RWPE2 (cell line): ENCODE measurements around the gene DENND1A.

ENCODE experiments used
- ATAC-seq: fragments of 200-7000 bp; cut with Tn5 transposase; 3 replicates; pipeline ENCODE4 v1.9.1; 2021; ENCODE audit warnings: low read depth
- DNase-seq: peaks from one replicate; pipeline ENCODE4 v3.0.0-alpha.2; 2020; ENCODE audit warnings: low spot score
- H3K27ac ChIP-seq: fragments of 450-650 bp; 2 replicates; pipeline ENCODE4 v1.5.1; 2017; ENCODE audit warnings: mild to moderate bottlenecking; ENCODE audit not compliant: poor library complexity, severe bottlenecking
- H3K27me3 ChIP-seq: fragments of 250-450 bp; sonication (Bioruptor Pico); 2 replicates; pipeline ENCODE4 v1.5.1; 2021; ENCODE audit warnings: mild to moderate bottlenecking, moderate library complexity; ENCODE audit not compliant: insufficient read depth, poor library complexity, severe bottlenecking
- H3K36me3 ChIP-seq: fragments of 250-450 bp; sonication (Bioruptor Pico); 2 replicates; pipeline ENCODE4 v1.5.1; 2020; ENCODE audit warnings: low read depth, mild to moderate bottlenecking, moderate library complexity
- H3K4me1 ChIP-seq: fragments of 250-450 bp; sonication (Bioruptor Pico); 2 replicates; pipeline ENCODE4 v1.5.1; 2021; ENCODE audit warnings: mild to moderate bottlenecking, moderate library complexity; ENCODE audit not compliant: insufficient read depth, poor library complexity, severe bottlenecking
- H3K4me3 ChIP-seq: fragments of 250-450 bp; sonication (Bioruptor Pico); 2 replicates; pipeline ENCODE4 v1.5.1; 2021; ENCODE audit warnings: mild to moderate bottlenecking, moderate library complexity; ENCODE audit not compliant: severe bottlenecking
- H3K9me3 ChIP-seq: fragments of 250-450 bp; sonication (Bioruptor Pico); 2 replicates; pipeline ENCODE4 v1.5.1; 2021; ENCODE audit warnings: mild to moderate bottlenecking, moderate library complexity; ENCODE audit not compliant: severe bottlenecking
- TF ChIP-seq, protein P1 (sequence below): fragments of 450-650 bp; IDR thresholded peaks from one replicate; pipeline ENCODE4 v1.5.1; 2017; ENCODE audit warnings: mild to moderate bottlenecking, moderate library complexity; ENCODE audit not compliant: poor library complexity, severe bottlenecking

Gene DENND1A

DNA sequence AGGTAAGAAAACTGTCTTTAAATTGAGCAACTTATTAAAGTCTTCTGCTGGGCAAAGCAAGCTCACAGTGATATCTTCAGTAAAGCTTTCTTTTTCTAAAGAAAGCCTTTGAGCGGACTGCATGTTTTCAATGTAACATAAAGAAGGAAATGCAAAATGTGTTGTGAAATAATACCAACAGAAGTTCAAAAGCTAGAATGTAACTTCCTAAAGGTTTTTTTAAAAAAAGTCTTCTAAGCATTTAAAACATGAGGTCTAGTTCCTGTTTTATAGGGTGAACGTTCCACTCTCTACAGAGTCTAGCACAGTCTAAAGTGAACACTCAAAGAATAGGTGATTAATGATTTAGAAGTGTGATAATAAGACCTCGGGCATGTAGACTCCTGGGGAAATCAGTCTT lies 62.9 kb downstream of the DENND1A start:
- Histone ChIP-seq H3K4me3 (no peak overlapping the region), H3K9me3 (no peaks in the 10 kb centered on the region), H3K4me1 (no peaks in the 10 kb centered on the region), H3K36me3 (peaks cover under 1% of the 10 kb centered on the region; the same call in 1 of the 2 replicates), H3K27me3 (no peaks in the 10 kb centered on the region), H3K27ac (no peak overlapping the region)
- DNase-seq (no peak), ATAC-seq (no peak)
- TF ChIP-seq, protein P1, sequence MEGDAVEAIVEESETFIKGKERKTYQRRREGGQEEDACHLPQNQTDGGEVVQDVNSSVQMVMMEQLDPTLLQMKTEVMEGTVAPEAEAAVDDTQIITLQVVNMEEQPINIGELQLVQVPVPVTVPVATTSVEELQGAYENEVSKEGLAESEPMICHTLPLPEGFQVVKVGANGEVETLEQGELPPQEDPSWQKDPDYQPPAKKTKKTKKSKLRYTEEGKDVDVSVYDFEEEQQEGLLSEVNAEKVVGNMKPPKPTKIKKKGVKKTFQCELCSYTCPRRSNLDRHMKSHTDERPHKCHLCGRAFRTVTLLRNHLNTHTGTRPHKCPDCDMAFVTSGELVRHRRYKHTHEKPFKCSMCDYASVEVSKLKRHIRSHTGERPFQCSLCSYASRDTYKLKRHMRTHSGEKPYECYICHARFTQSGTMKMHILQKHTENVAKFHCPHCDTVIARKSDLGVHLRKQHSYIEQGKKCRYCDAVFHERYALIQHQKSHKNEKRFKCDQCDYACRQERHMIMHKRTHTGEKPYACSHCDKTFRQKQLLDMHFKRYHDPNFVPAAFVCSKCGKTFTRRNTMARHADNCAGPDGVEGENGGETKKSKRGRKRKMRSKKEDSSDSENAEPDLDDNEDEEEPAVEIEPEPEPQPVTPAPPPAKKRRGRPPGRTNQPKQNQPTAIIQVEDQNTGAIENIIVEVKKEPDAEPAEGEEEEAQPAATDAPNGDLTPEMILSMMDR = no peak

DNA sequence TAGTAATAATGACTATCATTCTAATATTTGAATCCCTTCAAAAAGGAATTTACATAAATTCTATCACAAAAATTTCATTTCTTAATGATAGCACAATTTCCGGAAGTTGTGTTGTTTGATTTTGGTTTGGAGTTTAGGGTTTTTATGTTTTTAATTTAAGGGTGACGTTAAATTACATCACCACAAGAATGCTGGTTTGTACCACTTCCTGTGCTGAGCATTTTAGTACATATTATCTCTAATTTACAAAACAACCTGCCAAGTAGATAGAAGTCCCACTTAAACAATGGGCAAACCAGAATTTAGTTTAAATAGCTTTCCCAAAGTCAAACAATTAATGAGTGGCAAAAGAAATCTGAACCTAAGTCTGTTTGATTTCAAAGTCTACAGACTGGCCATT lies 63.4 kb downstream of the DENND1A start:
- ATAC-seq (no peak), DNase-seq (no peak)
- no peak overlapping the region for H3K4me3 ChIP-seq
- H3K36me3 ChIP-seq = no peaks in the 10 kb centered on the region
- H3K4me1 ChIP-seq = no peaks in the 10 kb centered on the region
- no peak overlapping the region for H3K27ac ChIP-seq
- no peaks in the 10 kb centered on the region for H3K9me3 ChIP-seq
- TF ChIP-seq, protein P1 = no peak
- H3K27me3 ChIP-seq = no peaks in the 10 kb centered on the region

DNA sequence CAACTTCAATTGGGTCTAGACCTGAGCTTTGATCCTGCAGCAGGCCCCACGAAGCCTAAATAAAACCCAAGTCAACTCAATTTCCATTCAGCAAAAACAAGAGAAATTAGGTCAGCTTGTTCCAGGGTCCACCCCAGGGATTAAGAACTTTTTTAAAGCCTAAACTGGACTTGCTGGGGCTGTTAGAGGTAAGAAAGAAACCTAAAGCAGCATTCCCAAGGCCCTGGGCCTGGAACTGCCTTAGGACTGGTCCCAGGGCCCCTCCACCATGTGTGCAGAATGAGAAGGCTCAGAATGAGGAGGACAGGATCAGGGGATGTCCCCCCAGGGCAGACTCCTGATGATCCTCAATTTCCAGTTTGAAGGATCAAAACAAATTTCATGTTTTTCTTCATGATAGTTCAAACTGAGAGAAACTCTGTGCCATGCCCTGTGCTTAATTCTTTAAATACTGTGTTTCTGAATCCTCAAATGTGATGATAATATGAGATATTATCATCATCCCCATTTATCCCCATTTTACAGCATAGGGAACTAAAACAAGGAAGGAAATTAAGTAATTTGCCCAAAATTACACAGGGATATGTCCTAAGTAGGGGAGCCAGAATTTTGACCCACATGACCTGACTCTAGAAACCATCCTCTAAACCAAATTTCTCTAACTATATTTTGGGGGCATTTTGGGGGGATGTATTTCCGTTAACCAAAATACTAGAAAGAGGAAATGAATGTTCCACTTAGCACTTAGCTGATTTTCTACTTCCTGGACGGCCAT lies 64.5 kb downstream of the DENND1A start:
- Histone ChIP-seq H3K9me3 (no peaks in the 10 kb centered on the region), H3K27me3 (no peaks in the 10 kb centered on the region), H3K27ac (no peak overlapping the region), H3K4me1 (no peaks in the 10 kb centered on the region), H3K4me3 (no peak overlapping the region), H3K36me3 (no peaks in the 10 kb centered on the region)
- ATAC-seq = no peak
- TF ChIP-seq, protein P1 = no peak
- no peak for DNase-seq

DNA sequence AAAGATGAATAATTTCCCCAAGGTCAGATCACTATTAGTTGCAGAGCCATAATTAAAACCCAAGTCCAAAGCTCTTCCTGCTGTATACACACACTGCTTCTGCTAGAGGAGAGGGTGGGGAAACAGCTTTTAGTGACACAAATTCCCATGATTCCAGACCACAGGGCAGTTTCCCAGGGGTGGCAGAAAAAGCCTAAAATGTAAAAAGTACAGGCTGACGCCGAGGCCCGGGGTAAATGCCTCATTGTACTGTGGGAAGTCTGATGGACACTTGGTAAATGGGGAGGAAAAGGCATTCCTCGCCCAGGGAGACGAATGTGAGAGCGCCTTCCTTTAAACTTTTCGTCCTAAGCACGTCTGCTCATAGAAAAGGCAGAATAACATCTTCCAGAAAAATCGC lies 65.7 kb downstream of the DENND1A start:
- H3K27ac ChIP-seq = no peak overlapping the region
- no peaks in the 10 kb centered on the region for H3K9me3 ChIP-seq
- H3K27me3 ChIP-seq = no peaks in the 10 kb centered on the region
- TF ChIP-seq, protein P1 = no peak
- no peaks in the 10 kb centered on the region for H3K4me1 ChIP-seq
- ATAC-seq (no peak), DNase-seq (no peak)
- no peaks in the 10 kb centered on the region for H3K36me3 ChIP-seq
- no peak overlapping the region for H3K4me3 ChIP-seq

DNA sequence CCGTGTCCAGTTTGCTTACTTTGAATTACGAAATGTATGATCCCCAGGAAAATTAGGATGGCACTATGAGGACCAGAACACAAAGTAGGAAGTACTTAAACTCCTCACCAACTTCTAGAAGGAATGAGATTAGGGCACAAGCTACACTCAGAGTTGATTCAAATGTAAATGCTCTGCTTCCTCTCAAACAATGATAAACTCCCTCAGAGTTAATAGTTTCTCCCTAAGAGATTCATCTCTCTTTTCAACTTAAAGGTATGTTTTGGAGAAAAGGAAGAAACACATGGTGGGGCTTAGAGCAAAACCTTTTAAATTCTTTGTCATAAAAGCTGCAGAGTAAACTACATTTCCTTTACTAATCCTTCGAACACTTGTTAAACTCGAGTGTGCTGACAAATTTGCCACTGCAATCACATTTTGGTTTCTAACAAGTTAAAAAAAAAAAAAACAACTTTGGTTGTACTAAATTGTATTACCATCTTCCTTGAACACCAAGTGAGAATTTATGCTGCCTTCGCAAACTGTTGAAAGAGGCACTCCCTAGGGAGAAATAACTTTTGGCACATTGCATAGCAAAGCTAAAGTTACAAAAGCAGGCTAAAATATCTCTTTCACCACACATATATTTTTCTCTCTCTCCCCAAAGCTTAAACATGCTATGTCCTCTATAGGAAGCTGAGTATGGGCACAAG lies 66.6 kb downstream of the DENND1A start:
- H3K4me1 ChIP-seq = no peaks in the 10 kb centered on the region
- DNase-seq = no peak
- no peaks in the 10 kb centered on the region for H3K27me3 ChIP-seq
- H3K4me3 ChIP-seq = no peak overlapping the region
- H3K36me3 ChIP-seq = no peaks in the 10 kb centered on the region
- ATAC-seq = no peak
- TF ChIP-seq, protein P1 = no peak
- no peak overlapping the region for H3K27ac ChIP-seq
- no peaks in the 10 kb centered on the region for H3K9me3 ChIP-seq
